AG04449 (cell line): ENCODE results near the gene TAF1B.

Source experiments
- CTCF ChIA-PET: fragments of 350-600 bp; formaldehyde crosslinking; extraction: SDS; loops from one replicate; lab custom pipeline; 2021; ENCODE audit warnings: antibody characterized with exemption; lab: Yijun Ruan, JAX
- POLR2A ChIA-PET: fragments of 400-600, 350-600 bp; formaldehyde crosslinking; extraction: SDS; loops from one replicate; lab custom pipeline; 2020; ENCODE audit warnings: antibody characterized with exemption, inconsistent platforms; lab: Yijun Ruan, JAX
- DNase-seq: peaks from one replicate; pipeline ENCODE4 v3.0.0-alpha.2; 2010; ENCODE audit warnings: low read depth, low spot score
- H3K4me3 ChIP-seq: 2 replicates; pipeline ENCODE4 v1.5.1; 2011; ENCODE audit warnings: low read depth, mild to moderate bottlenecking, control low read depth, low read length
- CTCF ChIP-seq: IDR thresholded peaks from one replicate; pipeline ENCODE4 v1.5.1; 2011; ENCODE audit warnings: mild to moderate bottlenecking, moderate library complexity, low read length, control low read depth, inconsistent platforms; ENCODE audit not compliant: insufficient read depth; ENCODE audit errors: missing control alignments

Gene TAF1B

GRCh38 chr2:9889812-9890261 lies 46.6 kb downstream of the TAF1B start:
- no peak for TF ChIP-seq CTCF
- DNase-seq: no peak
- no peak overlapping the region for H3K4me3 ChIP-seq
- ChIA-PET CTCF (interaction anchor here (1.6 to 3.1 kb wide), 2 partner anchors 76 to 119 kb away, joined by 3 to 20 read pairs; no protein-coding TSS in a partner anchor), POLR2A (no interaction called here)

- CTCF ChIA-PET: interaction anchor here (0.7 to 3.1 kb wide), 2 partner anchors 15 to 78 kb away, joined by 3 to 20 read pairs; no protein-coding TSS in a partner anchor
- POLR2A ChIA-PET: no interaction called here
- H3K4me3 ChIP-seq: no peak overlapping the region
- no peak for DNase-seq
- no peak for TF ChIP-seq CTCF
These were observed 49.0 kb downstream of the TAF1B start for GRCh38 chr2:9892236-9892635.

DNA sequence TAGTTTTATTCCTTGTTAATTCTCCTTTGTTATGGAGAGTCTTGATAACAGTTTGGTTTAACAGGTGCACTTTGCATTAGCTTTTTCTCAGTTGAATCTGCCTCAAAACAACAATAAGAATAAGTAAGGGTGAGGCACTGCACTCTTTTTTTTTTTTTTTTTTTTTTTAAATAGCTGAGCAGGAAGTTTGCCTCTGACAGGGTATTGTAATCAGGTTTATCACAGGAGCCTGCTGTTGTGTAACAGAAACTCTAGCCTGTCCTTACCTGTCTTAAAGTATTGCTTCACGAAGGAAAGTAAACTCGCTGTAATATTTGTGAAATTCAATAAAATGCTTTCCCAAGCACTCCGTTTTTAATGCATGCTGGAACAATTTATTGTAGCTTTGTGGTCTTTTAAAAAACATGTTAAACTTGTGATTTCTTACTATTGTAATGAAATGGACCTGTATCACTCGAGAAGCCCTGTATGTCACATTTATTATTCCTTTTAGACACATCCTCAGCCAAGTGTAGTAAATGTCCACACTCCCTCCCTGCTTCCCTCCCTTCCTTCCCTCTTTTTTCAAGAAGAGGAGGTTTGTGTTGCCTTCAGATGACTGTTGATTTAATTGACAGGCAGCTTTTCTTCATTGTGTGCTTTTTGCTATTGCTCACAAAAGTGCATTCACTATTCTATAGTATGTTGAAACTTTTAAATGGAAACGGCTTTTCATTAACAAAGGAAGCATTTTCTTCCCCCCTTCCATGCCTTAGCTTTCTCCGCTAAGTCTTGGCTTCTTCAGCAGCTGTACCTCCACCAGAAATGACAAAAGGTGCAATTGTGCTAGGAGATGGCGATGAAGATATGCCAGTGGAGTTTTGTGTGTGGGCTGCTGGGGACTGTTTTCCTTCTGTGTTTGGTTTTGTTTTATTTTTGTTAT lies 52.7 kb downstream of the TAF1B start:
- CTCF ChIA-PET: interaction anchor here (0.7 to 2.2 kb wide), 5 partner anchors 12 to 126 kb away, joined by 4 to 7 read pairs (median 4); no protein-coding TSS in a partner anchor
- no peak overlapping the region for H3K4me3 ChIP-seq
- TF ChIP-seq CTCF: no peak
- DNase-seq: no peak
- POLR2A ChIA-PET: interaction anchor here (0.6 kb wide), 1 partner anchor 340 kb away, joined by 5 read pairs; the partner anchor contains the start of gene ADAM17

- no peak overlapping the region for H3K4me3 ChIP-seq
- TF ChIP-seq CTCF: no peak
- ChIA-PET CTCF (interaction anchor here (2.1 kb wide), 1 partner anchor 12 kb away, joined by 6 read pairs; no protein-coding TSS in a partner anchor), POLR2A (no interaction called here)
- DNase-seq: peak; percentile 83
These were observed 54.1 kb downstream of the TAF1B start for GRCh38 chr2:9897331-9897737.

DNA sequence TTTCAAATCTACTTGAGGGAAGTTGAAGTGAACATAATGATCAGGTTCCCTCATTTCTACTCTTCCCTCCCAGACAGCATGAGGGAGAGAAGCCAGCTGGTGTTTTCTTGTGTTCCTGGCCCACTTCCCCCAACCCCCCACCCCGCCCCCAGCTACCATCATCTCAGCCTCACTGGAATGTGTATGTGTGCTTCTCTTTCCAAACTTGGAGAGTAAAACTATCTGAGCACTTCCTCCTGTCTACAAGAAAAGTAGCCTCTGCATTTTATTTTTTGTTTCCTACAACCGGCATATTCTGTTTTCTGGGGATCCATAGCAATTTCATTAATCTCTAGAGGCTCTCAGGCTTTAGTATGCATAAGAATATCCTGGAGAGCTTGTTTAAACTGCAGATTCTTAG lies 54.6 kb downstream of the TAF1B start:
- POLR2A ChIA-PET: no interaction called here
- CTCF ChIA-PET: interaction anchor here (1.3 to 2.1 kb wide), 2 partner anchors 12 kb away, joined by 3 to 6 read pairs; no protein-coding TSS in a partner anchor
- DNase-seq: no peak
- no peak overlapping the region for H3K4me3 ChIP-seq
- no peak for TF ChIP-seq CTCF

DNA sequence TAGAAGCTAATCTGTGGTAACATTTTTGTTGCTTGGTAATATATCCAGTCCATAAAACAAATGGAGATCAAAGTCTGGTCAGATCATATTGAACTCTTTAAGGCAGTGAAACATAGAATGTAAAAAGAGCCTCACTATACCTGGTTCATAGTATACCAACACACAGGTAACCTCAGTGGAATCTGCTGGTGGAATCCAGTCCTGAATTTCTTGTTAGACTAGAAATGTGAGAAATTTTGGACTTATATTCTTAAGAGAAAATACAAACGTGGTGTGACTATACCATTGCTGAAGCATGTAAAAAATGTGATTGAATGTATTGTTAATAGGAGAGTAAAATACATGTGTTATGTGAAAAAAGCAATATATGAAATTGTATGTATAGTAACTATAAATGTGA lies 62.1 kb downstream of the TAF1B start:
- CTCF ChIA-PET: interaction anchor here (1.0 kb wide), 1 partner anchor 135 kb away, joined by 3 read pairs; no protein-coding TSS in a partner anchor
- no peak for TF ChIP-seq CTCF
- no peak for DNase-seq
- POLR2A ChIA-PET: no interaction called here
- H3K4me3 ChIP-seq: no peak overlapping the region
